MCF 10A (cell line): ENCODE data around the gene TSPAN4. TPM values are rescaled to one million over a fixed set of nuclear protein-coding genes. Genes with fewer than 3 reads are reported as not detected.
A peak's percentile ranks its signal among the peaks of the same experiment; 100 is the strongest.

Source experiments
- BruUV-seq: library from RNA; stranded (reverse); fragments of 400-500 nt; replicated peaks from 2 replicates; lab custom pipeline; 2021; lab: Mats Ljungman, UMichigan
- CTCF ChIA-PET: fragments of 300-600 bp; sonication (Branson Sonifier 250); formaldehyde crosslinking; extraction: SDS; loops from one replicate; lab custom pipeline; 2021; ENCODE audit warnings: antibody characterized with exemption, inconsistent platforms; lab: Yijun Ruan, JAX
- POLR2A ChIA-PET: fragments of 300-600, 350-650 bp; sonication (Branson Sonifier 250); formaldehyde crosslinking; extraction: SDS; loops from one replicate; lab custom pipeline; 2020; ENCODE audit warnings: antibody characterized with exemption, inconsistent platforms; lab: Yijun Ruan, JAX
- DNase-seq: peaks from one replicate; pipeline ENCODE4 v3.0.0-alpha.2; 2018; ENCODE audit not compliant: unreplicated experiment
- H3K27ac Mint-ChIP-seq: one replicate; pipeline ENCODE4 v1.8.0; 2022; ENCODE audit warnings: mild to moderate bottlenecking, low read depth, mixed read lengths; ENCODE audit not compliant: unreplicated experiment
- H3K27me3 Mint-ChIP-seq: one replicate; pipeline ENCODE4 v1.8.0; 2022; ENCODE audit warnings: mixed read lengths; ENCODE audit not compliant: insufficient read depth, unreplicated experiment
- H3K36me3 Mint-ChIP-seq: one replicate; pipeline ENCODE4 v1.8.0; 2022; ENCODE audit warnings: mild to moderate bottlenecking, moderate library complexity, mixed read lengths; ENCODE audit not compliant: insufficient read depth, unreplicated experiment
- H3K4me1 Mint-ChIP-seq: one replicate; pipeline ENCODE4 v1.8.0; 2022; ENCODE audit warnings: mixed read lengths; ENCODE audit not compliant: insufficient read depth, unreplicated experiment
- H3K4me3 Mint-ChIP-seq: one replicate; pipeline ENCODE4 v1.8.0; 2022; ENCODE audit warnings: mild to moderate bottlenecking, moderate library complexity, mixed read lengths; ENCODE audit not compliant: unreplicated experiment
- H3K9me3 Mint-ChIP-seq: one replicate; pipeline ENCODE4 v1.8.0; 2022; ENCODE audit warnings: mixed read lengths; ENCODE audit not compliant: unreplicated experiment
- intact Hi-C: fragments of 100-400 bp; cut with micrococcal nuclease; formaldehyde crosslinking; loops from 2 replicates; pipeline ENCODE4 v1.14.1; 2022
- total RNA-seq: library from RNA; stranded (reverse); gene quantifications from 2 replicates; pipeline ENCODE4 v1.2.3, GENCODE V29; 2022
- TF ChIP-seq, protein P1 (sequence below): fragments of 200-600 bp; IDR thresholded peaks from one replicate; pipeline ENCODE4 v1.8.0; 2022; ENCODE audit warnings: antibody characterized with exemption, mild to moderate bottlenecking; ENCODE audit not compliant: unreplicated experiment

Gene TSPAN4
- total RNA-seq, 1 experiment from 2014 or later: 148 TPM

- intact Hi-C loops: no loop called here
- H3K9me3 Mint-ChIP-seq: no peaks in the 10 kb centered on the region
- CTCF ChIA-PET: interaction anchor here (0.6 to 1.0 kb wide), 2 partner anchors 12 to 17 kb away, joined by 4 to 5 read pairs; no protein-coding TSS in a partner anchor
- H3K4me3 Mint-ChIP-seq: peak overlapping the region; percentile 90
- no peak for DNase-seq
- TSS peak; percentile 29 for BruUV-seq
- H3K27ac Mint-ChIP-seq: no peak overlapping the region
- POLR2A ChIA-PET: interaction anchor here (0.8 kb wide), 1 partner anchor 10 kb away, joined by 4 read pairs; no protein-coding TSS in a partner anchor
- TF ChIP-seq, protein P1, sequence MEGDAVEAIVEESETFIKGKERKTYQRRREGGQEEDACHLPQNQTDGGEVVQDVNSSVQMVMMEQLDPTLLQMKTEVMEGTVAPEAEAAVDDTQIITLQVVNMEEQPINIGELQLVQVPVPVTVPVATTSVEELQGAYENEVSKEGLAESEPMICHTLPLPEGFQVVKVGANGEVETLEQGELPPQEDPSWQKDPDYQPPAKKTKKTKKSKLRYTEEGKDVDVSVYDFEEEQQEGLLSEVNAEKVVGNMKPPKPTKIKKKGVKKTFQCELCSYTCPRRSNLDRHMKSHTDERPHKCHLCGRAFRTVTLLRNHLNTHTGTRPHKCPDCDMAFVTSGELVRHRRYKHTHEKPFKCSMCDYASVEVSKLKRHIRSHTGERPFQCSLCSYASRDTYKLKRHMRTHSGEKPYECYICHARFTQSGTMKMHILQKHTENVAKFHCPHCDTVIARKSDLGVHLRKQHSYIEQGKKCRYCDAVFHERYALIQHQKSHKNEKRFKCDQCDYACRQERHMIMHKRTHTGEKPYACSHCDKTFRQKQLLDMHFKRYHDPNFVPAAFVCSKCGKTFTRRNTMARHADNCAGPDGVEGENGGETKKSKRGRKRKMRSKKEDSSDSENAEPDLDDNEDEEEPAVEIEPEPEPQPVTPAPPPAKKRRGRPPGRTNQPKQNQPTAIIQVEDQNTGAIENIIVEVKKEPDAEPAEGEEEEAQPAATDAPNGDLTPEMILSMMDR: no peak
- H3K4me1 Mint-ChIP-seq: peaks cover 11% of the 10 kb centered on the region
- H3K27me3 Mint-ChIP-seq: no peaks in the 10 kb centered on the region
- H3K36me3 Mint-ChIP-seq: peaks cover 4% of the 10 kb centered on the region
These were observed 66.8 kb downstream of the TSPAN4 start for GRCh38 chr11:909406-909805.

DNA sequence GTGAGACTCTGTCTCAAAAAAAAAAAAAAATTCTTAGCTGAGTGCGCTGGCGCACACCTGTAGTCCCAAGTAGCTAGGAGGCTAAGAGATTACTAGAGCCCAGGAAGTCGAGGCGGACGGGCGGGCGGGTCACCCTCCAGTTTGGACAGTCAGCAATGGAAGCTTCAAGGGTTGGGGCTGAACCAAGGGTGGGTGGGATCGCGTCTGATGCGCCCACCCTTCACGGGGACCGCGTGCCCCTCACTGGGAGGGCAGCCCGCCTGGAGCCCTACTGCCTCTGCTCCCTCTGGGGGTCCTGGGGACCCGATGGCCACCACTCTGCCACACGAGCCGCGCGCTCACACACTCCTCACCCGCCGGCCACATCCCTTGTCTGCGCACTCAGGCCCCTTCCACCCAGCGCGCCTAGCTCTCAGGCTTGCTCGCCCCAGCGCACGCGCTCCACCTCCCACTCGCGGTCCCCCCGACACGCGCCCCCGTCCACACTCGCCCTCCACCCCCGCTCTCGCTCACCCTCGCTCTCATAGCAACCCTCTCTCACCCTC, 67.5 kb downstream of the TSPAN4 start:
- CTCF ChIA-PET: interaction anchor here (1.0 to 1.2 kb wide), 4 partner anchors 12 to 141 kb away, joined by 3 to 5 read pairs (median 4); no protein-coding TSS in a partner anchor
- no peak for DNase-seq
- no TSS peak for BruUV-seq
- Mint-ChIP-seq H3K27me3 (no peaks in the 10 kb centered on the region), H3K27ac (no peak overlapping the region), H3K4me3 (peak overlapping the region; percentile 90), H3K36me3 (no peaks in the 10 kb centered on the region), H3K9me3 (no peaks in the 10 kb centered on the region), H3K4me1 (peaks cover 11% of the 10 kb centered on the region)
- TF ChIP-seq, protein P1: no peak
- POLR2A ChIA-PET: interaction anchor here (0.8 to 1.8 kb wide), 6 partner anchors 9 to 91 kb away, joined by 3 to 11 read pairs (median 6); partner anchors contain the start of genes AP2A2, PNPLA2 and TSPAN4
- intact Hi-C loops: no loop called here

DNA sequence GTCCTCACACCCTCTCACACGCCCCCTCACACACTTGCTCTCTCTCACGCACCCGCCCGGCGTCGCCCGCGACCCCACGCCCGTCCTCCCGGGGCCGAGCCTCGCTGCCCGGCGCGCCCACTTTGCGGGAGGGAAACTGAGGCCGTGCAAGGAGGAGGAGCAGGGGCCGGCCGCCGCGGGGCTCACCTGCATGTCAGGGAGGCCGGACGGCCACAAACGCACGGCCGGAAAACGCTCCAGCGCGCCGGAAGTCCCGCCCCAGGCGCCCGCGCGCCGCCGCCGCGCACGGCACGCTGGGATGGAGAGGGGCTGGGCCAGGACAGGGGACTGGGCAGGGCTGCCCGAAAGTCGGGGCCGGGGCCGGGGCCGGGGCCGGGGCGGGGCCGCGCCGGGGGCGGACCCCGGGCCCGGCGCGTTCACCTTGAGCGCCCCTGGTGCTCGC, 68.0 kb downstream of the TSPAN4 start, which contains the start of gene CHID1:
CHID1 (minus strand) TSS at position 222 of the 442 bp plus-strand sequence. CDS start 5,994 bp downstream, outside the sequence.
- H3K27ac Mint-ChIP-seq: peak within 1 kb of the TSS; percentile 39
- ChIA-PET POLR2A (interaction anchor here (0.5 to 1.8 kb wide), 7 partner anchors 9 to 214 kb away, joined by 3 to 11 read pairs (median 5); partner anchors contain the start of genes AP2A2, PNPLA2 and TSPAN4), CTCF (interaction anchor here (1.0 to 1.2 kb wide), 3 partner anchors 14 to 140 kb away, joined by 3 to 5 read pairs (median 4); no protein-coding TSS in a partner anchor)
- H3K27me3 Mint-ChIP-seq: no peaks in the 10 kb centered on the region
- H3K4me3 Mint-ChIP-seq: peak within 1 kb of the TSS; percentile 90
- DNase-seq: peak; percentile 86
- intact Hi-C loops: no loop called here
- no peaks in the 10 kb centered on the region for H3K9me3 Mint-ChIP-seq
- H3K36me3 Mint-ChIP-seq: no peaks in the 10 kb centered on the region
- TF ChIP-seq, protein P1: no peak
- BruUV-seq: no TSS peak
- peaks cover 11% of the 10 kb centered on the region for H3K4me1 Mint-ChIP-seq
